Fibroblast of gingiva (primary cell): ENCODE results near the gene CCDC169.
"Not testable (repeated sequence)": the region's sequence is repeated elsewhere in the genome, so short reads cannot be mapped to it uniquely, and the experiment has no call there.

Experiments used
- DNase-seq: peaks from one replicate; pipeline ENCODE4 v3.0.0-alpha.2; 2011; ENCODE audit warnings: low read depth

Gene CCDC169

GRCh38 chr13:36313047-36313969 is 15.7 kb upstream of the CCDC169 start:
- DNase-seq = no peak

- DNase-seq = no peak
Observed at GRCh38 chr13:36310417-36311108, 12.9 kb upstream of the CCDC169 start.

- DNase-seq = no peak
Observed at GRCh38 chr13:36302289-36302688, 4.7 kb upstream of the CCDC169 start.

DNA sequence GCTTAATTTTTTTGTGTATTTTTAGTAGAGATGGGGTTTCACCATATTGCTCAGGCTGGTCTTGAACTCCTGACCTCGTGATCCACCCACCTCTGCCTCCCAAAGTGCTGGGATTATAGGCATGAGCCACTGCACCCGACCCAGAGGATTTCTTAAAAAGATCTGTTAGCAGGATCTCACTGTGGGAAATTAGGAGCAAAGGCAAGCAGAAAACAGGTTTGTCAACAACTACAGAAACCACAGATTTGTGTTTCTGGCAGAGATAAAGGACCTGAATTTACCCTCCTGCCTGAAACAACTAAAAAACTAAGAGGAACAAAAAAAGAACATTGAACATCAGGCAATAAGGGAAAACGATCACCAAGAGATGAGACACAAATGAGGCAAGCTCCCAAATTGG is 1.9 kb upstream of the CCDC169 start:
- DNase-seq = not testable (repeated sequence)

GRCh38 chr13:36298535-36299068 is 988 bp upstream of the CCDC169 start:
- DNase-seq = no peak

- no peak for DNase-seq
Observed at GRCh38 chr13:36294096-36294495, 3.5 kb downstream of the CCDC169 start.

- no peak for DNase-seq
Observed at GRCh38 chr13:36293497-36293896, 4.1 kb downstream of the CCDC169 start.

DNA sequence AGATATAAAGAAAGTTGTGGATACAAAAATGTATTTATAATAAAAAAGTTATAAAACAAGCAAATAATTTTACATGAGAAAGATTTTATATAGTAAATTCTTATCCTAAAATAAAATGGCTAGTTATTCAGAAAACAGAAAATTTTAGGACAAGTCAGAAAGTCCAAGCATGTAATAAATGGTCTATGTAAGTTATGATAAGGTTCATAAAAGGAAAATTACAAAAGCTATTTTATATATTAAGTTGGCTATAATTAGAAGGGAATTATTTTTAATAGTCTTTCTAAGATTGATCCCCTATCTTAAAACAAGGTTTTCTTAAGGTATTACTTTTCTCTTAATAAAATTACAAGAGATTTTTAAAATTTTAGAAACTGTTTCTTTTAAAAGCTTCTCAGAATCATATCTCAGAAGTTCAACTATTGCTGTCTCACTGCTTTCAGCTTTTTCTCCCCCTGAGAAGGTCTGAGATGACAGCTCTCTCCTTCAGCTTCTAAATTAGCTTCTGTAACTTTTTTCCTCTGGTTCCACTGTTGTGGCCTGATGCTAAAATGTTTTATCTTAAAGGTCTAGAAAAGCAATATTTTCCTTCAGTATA is 8.7 kb downstream of the CCDC169 start:
- no peak for DNase-seq

GRCh38 chr13:36286006-36286405 is 11.6 kb downstream of the CCDC169 start:
- no peak for DNase-seq

DNA sequence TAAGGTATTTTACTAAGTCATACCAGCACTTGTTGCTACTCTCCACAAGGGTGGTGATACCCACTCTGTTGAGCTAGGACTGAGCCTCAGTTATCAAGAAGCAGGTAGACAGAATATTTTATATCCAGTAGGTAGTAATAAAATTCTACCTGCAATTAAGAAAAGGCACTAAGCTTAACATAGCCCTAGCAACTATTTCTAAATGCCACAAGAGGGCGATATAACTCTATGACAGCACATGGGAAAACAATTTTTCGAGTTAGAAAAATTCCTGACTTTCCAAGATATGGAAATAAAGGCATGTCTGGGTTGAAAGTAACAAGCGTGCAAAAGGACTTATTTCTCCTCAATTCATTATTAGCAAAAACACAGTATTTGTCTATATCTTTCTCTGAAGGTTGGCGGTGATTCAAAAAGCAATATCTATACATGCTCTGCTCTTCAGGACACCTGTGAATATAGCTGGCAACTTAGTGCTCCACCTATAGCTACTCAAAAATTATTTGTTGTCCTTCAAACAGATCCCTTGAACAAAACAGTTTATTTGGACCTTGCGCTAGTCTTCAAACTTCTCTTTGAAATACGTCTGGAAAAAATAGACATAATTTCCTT is 14.7 kb downstream of the CCDC169 start:
- DNase-seq = peak; percentile 31

- DNase-seq = peak; percentile 60
Observed at GRCh38 chr13:36275190-36276002, 22.2 kb downstream of the CCDC169 start.

GRCh38 chr13:36273431-36273830 is 24.2 kb downstream of the CCDC169 start:
- DNase-seq = no peak

DNA sequence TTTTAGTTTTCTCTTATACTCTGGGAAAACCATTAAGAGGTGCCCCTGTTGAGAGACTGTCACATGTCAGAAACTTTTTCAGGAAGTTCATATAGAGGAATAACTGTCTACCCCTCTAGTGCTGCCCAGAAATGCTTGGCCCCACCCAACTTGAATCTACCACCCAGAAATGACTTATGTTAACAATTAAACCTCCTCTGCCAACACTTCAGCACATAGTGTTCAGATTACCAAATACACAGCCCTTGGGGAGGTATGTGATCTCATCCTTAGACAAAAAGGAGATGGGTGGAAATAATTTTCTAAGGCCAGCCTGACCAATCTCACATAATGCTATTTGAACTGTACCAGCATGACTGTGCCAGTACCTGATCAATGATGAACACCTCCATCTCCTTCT is 35.6 kb downstream of the CCDC169 start:
- DNase-seq = peak; percentile 68

DNA sequence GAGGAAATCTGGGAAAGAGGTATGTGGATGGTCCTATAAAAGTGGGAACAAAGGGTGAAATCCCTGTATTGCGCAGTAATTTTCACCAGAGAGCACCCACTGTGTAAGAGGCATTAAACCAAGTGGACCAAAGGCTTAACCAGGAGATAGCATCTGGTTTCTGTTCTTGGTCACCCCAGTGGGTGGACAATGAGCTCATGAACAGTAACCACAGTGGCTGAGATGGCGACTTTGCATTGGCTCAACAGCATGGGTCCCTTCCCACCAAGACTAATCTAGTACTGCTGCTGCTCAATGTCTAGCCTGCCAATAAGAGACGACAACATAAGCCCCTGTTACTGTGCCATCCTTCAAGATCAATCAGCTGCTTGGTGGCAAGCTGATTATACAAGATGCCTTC is 36.6 kb downstream of the CCDC169 start:
- no peak for DNase-seq

- no peak for DNase-seq
Observed at GRCh38 chr13:36259361-36260137, 38.1 kb downstream of the CCDC169 start.

GRCh38 chr13:36258831-36259230 is 38.8 kb downstream of the CCDC169 start:
- no peak for DNase-seq

DNA sequence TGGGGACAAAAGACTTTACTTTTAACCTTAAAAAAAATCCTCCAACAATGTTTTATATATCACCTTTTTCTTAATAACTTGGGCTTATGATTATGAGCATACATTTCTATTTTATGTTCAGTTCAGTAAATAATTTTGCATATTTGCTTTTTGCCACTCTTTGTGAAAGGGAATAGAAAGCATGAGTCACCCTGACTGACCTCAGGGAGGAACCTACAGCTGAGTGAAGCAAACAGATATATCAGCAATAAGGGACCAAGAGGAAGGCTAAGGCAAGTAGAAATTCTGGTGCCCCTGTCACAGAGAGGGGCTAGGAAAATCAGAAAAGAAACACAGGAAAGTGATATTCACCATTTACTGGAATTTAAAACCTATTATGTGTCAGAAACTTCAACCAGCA is 46.1 kb downstream of the CCDC169 start:
- DNase-seq = no peak

DNA sequence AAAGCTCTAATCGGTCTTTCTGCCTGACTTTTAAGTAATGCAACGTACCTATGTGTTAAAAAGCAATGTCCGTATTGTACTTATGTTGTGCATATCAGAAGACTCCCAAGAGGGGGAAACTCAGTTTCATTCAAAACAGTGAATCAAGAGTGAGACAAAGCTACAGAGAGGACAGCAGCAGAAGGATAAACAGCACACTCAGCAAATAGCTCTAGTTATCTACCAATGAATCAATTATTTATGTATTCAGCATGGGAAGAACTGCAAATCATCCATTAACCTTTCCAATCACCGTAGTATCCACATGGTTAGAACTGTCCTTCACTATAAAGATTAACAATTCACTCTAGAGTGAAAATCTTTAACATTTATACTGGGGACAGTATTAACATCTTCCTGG is 46.6 kb downstream of the CCDC169 start:
- no peak for DNase-seq

DNA sequence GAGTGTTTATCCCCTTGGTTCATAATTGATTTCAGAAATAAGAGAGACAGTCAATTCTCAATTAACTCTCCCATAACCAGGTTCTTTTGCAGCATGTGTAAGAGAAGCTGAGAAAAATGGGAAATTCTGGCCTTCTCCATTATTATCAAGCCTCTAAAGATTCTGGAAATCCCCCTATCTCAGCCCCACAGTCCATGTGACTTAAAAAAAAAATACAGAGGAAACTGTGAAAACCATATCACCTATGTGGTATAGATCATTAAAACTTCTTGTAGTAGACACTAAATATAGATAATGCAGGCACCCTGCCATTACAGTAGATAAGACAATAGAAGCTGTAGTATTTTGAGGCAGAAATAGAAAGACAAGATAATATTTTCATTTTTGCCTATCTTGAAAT is 48.9 kb downstream of the CCDC169 start:
- DNase-seq = no peak

GRCh38 chr13:36244990-36245389 is 52.6 kb downstream of the CCDC169 start:
- DNase-seq = no peak

GRCh38 chr13:36244073-36244472 is 53.5 kb downstream of the CCDC169 start:
- no peak for DNase-seq
